UCSD-AML1 (cell line): ENCODE measurements around the gene SLC5A1.

Experiments
- DNase-seq: peaks from one replicate; lab custom pipeline; 2025; ENCODE audit not compliant: unreplicated experiment; lab: John Stamatoyannopoulos, UW

The SLC5A1 gene

DNA sequence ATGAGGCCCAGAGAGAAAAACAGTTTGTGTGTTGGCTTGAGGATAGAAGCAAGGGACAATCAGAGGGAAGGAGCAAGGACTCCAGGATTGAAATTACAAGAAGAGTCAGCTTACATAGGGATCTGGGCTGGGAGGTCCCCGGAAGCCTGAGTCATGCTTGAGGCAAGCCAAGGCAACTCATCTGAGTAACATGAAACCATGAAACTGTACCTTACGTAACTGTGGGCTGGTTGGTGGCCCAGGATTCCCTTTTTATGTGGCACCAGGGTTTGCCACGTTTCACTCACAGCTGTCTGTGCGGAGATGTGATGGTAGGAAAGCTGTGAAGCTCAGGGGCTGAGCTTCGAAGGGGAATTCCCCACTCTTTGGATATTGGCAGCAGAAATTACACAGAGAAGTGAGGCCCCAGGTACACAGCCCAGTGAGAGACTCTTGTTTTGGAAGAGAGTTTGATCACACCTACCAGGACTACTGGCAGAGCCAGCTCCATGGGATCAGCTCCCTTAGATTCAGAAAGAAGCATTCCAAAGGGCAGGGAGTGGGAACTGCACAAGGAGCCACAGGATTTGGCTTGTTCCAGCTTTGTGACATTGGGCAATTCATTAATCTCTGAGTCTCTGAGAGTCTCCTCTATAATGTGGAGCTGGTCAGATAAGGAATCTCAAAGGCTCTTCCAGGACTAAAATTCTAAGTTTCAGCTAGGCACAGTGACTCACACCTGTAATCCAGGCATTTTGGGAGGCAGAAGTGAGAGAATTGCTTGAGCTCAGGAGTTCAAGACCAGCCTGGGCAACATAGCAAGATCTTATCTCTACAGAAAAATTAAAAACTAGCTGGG is 7.8 kb downstream of the SLC5A1 start:
- DNase-seq, result no peak

GRCh38 chr22:32052244-32052643 is 9.2 kb downstream of the SLC5A1 start:
- DNase-seq, result no peak

- no peak for DNase-seq
Measured at GRCh38 chr22:32052936-32053791, 10.1 kb downstream of the SLC5A1 start.

- no peak for DNase-seq
Measured at GRCh38 chr22:32055069-32055468, 12.0 kb downstream of the SLC5A1 start.

DNA sequence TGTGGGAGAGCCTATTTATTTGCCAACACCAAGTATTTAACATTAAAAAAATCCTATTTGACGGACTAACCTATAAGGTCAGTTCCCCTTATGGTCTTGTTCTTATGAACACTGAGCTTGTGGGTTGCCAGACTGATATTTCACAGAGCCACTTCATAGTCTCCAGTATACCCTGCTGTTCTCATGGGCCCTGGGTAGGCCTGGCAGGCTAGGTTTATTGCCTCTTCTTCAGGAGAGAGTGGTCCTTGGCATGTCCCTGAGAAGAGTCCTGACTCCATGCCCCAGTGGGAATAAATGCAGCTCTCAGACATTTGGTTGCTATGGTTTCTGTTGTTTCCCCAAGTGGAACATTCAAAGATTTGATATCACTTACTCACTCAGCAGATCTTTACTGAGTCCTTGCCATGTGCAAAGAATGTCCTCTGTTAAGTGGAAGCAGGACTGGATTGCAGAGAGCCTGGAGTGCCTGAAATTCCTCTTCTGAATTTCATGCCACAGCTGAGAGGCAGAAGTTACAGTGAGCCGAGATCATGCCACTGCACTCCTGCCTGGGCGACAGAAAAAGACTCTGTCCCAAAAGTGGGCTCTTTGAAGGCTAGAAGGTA is 15.7 kb downstream of the SLC5A1 start:
- DNase-seq, result no peak

DNA sequence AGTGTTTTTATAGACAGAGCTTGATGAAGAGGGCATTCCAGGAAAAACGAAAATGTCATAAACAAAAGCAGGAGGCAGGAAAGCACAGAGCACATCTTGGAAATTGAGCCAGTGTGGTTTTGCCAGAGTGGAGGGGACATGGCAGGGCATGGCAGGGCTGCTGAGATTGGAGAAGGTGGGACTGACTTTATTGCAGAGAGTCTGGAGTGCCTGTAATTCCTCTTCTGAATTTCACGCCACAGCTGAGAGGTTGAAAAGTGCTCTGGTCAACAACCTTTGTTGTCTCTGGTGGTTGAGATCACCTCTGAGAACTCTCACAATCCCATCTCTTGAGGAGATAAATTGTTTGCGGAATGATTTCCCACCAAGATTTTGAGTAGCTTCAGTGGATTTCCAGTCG is 16.4 kb downstream of the SLC5A1 start:
- DNase-seq, result no peak

DNA sequence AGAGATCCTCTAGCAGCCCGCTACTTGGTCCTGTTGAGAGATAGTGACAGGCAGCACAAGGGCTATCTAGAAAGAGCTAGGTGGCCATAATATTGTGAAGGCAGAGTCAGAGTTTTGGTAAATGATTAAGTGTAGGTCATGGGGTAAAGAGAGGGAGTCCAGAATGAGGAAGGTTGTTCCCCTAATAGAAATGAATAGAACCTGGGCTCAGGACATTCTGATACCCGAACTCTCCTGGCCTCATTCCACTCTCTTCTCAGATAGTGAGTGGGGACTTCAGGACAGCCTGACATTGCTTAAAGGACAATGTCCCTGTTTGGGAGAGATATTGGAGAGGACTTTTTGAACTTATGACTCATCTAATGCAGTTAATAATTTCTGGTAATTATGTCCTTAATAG is 20.6 kb downstream of the SLC5A1 start:
- DNase-seq, result no peak

DNA sequence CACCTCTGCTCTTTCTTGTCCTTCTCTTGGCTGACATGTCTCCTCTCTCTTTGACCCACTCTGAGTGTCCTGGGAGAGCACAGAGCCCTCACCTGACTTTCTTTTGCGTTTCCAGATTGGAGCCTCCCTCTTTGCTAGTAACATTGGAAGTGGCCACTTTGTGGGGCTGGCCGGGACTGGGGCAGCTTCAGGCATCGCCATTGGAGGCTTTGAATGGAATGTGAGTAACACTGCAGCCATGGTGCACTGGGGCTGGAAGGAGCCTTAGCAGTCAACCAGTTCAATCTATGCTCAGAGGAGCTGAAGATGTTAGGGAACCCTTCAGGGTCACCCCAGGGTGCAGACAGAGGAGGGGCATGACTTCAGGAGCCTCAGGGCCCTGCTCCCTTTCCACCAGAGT is 23.8 kb downstream of the SLC5A1 start:
- DNase-seq, result no peak

DNA sequence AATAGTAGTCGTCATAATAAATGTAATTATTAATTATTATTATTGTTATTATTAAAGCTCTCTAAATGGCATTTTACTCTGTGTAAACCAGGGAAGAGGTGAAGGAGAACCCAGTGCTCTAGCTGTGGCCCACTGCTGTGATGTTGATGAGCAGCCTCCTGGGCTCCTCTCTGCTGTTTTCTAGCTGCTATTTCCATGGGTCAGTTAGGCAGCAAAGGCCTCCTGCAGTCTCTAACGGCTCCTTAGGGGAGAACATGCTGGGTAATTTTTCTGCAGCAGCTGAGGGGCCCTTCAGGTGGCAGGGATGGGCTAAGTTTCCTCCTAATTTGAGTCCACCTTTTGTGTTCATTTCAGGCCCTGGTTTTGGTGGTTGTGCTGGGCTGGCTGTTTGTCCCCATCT is 24.6 kb downstream of the SLC5A1 start:
- DNase-seq, result no peak

GRCh38 chr22:32069579-32070372 is 26.7 kb downstream of the SLC5A1 start:
- DNase-seq, result no peak

DNA sequence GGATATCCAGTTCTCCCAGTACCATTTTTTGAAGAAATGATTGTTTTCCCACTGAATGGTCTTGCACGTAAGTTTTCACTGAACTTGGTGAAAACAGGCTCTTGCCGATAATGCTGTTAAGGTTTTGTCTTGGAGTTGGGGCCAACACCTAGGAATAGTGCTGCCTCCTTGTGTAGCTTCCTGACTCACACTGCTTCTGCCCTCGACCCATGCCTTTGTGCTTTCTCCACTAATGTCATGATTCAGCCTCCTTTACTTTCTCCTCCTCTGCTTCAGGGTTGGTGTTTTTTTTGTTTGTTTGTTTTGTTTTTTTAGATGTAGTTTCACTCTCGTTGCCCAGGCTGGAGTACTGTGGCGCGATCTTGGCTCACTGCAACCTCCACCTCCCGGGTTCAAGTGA is 30.2 kb downstream of the SLC5A1 start:
- no peak for DNase-seq

DNA sequence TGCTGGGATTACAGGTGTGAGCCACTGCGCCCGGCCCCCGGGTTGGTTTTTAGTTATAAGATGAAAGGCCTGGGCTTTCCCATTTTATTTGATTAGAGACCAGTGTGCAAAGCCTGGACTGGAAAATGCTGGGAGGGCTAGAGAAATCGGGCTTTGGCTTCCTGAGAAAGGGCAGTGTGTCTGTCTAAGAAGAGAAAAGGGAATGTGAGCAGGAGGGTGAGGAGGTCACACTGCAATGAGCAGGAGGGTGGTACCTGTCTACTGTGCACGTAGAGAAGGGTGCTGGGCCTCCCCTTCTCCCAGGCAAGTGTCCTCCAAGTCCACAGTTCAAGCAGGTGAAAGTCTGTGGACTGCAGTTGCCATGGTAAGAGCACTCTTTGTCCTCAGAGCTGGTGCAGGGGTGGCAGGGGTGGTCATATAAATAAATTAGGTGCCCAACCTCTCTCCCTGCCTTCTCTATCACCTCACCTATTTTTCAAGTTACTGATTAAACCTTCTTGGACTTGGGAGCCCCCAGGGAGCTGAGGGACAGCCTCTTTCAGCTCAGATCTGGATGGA is 30.8 kb downstream of the SLC5A1 start:
- no peak for DNase-seq

DNA sequence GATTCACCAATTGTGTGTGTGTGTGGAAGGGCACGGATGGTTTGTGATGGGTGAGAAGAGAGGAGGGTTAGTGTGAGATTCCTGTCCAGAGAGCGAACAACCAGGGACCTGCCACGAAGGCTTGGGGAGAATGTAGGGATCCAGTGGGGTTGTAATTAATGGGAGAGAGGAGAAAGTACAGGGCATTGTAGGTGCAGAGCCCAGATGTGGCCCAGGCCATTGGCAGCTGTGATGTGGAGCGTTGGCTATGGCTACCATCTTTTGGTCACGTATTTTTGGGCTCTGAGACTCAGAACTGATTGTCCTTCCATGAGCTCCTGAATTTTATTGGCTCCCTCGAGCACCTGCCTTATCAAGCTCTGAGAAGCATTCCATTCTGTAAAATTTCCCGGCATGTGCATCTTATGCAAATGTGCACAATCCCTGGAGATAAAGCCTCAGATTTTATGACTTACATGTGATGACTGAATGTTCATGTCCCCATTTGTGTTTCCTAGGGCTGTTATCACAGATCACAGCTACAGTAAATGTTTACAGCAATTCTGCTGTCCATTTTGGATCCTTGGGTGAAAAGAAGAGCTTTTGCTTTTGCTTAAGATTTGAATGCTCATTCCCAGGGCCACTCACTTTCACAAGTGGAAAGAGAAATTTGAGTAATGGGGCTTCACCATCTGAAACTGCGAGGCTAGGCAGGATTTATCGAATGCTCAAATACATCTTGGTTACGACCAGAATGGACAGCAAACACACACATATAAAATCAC is 33.1 kb downstream of the SLC5A1 start:
- no peak for DNase-seq

DNA sequence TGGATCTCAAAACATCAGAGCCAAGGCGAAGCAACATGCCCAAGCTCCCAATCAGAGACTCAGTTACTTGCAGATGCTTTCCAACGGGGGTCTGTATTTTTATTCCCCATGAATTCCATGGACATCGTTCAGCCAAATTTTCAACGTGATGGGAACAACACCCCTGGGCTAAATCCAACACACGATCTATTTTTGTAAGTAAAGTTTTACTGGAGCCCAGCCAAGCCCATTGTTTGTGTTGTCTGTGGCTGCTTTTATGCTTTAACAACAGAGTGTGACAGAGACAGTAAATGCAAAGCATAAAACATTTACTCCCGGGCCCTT is 33.7 kb downstream of the SLC5A1 start:
- no peak for DNase-seq

- no peak for DNase-seq
Measured at GRCh38 chr22:32077151-32077550, 34.1 kb downstream of the SLC5A1 start.

DNA sequence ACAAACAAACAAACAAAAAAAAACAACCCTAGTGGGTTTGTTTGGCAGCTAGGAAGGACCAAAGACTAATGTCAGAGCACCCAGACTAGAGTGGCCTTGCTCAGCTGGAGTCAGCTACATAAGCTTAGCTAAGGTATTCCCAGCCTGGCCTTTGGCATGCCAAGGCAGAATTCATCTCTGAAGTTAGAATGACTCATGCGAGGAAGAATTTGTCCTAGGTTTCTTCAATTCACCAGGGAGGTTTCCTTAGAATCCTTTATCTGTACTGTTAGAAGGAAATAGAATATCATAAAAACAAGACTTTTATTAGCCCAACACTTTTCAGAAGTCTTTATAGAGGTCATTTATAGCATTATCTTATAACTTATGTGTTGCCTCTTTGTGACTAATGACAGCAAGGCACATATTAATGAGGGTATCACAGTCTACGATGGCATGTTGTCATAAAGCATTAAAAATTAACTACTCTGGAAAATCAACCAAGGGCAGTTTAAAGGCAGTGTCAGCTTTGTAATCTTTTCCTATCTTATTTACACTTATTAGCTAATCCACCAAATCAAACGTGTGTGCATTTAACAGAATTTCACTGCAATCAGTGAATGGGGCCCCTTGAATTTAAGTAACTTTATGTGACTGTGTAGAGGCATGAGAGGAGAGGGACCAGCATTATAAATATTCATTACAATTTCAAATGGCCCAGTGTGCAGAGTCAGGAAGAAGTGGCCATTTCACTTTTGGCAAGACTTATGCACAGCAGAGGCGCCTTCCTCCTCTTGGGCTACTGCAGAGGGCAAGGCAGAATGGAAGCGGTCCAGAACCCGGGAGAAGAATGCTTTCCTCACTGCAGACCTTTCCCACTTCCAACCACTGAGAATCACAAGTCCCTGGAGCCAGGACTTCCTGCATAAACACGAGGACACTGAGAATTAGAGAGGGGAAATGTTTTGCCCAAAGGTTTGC is 36.3 kb downstream of the SLC5A1 start:
- no peak for DNase-seq

DNA sequence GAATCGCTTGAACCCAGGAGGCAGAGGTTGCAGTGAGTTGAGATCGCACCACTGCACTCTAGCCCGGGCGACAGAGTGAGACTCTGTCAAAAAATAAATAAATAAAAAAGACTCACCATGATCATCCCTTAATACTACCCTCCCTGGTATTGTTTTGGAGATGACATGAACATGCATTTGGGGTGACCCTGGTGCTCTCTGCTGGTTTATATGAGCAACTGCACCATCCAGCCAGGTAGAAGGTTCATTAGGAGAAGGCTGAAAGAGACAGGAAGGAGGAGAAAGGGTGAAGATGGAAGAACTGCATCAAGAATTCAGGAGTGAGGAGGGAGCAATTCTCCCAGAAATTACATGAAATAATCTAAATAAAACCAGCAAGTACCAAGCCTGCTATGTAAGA is 37.8 kb downstream of the SLC5A1 start:
- no peak for DNase-seq

DNA sequence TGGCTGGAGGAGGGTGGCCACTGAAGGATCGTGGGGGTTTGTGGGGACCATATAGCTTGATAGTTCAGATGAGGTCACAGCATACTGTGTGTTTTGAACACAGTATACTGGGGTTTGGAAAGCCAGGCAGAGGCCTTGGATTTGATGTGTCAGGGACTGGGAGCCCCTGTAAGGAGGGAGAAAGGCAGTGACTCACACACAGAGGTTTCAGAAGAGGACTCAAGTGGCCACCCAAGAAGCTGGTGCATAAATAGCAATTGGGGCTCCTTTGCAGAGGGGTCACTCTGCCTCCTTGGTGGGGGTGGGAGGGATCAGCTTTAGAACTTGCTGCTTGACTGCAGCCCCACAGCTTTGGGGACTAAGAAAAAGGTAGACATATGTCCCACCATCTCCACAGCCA is 39.3 kb downstream of the SLC5A1 start:
- DNase-seq, result no peak

GRCh38 chr22:32083000-32083399 is 39.9 kb downstream of the SLC5A1 start:
- DNase-seq, result no peak
